Fibroblast of lung (primary cell): Measurements from ENCODE around the gene CNKSR3. TPM values are rescaled to one million over a fixed set of nuclear protein-coding genes. Genes with fewer than 3 reads are reported as not detected.

ENCODE experiments used
- DNase-seq, 2 donors: peaks; one replicate each; pipeline versions ENCODE4 v3.0.0 to v3.0.0-alpha.2; 2010; ENCODE audit warnings: low read depth in 2 of 2
- H2AFZ ChIP-seq: 2 replicates; pipeline ENCODE4 v1.5.1; 2012; ENCODE audit warnings: low read length, control low read depth, inconsistent platforms
- H3K27ac ChIP-seq: 2 replicates; pipeline ENCODE4 v1.5.1; 2011; ENCODE audit warnings: low read length, control low read depth; ENCODE audit not compliant: insufficient read depth
- H3K27me3 ChIP-seq: 2 replicates; pipeline ENCODE4 v1.5.1; 2011; ENCODE audit warnings: mild to moderate bottlenecking, low read length; ENCODE audit not compliant: control insufficient read depth, insufficient read depth
- H3K36me3 ChIP-seq: 2 replicates; pipeline ENCODE4 v1.5.1; 2011; ENCODE audit warnings: low read length; ENCODE audit not compliant: control insufficient read depth, insufficient read depth
- H3K4me1 ChIP-seq: 2 replicates; pipeline ENCODE4 v1.5.1; 2011; ENCODE audit warnings: low read length; ENCODE audit not compliant: control insufficient read depth, insufficient read depth; ENCODE audit errors: extremely low read depth
- H3K4me2 ChIP-seq: 2 replicates; pipeline ENCODE4 v1.5.1; 2011; ENCODE audit warnings: low read length, control low read depth; ENCODE audit not compliant: insufficient read depth; ENCODE audit errors: extremely low read depth
- H3K4me3 ChIP-seq, 4 experiments: fragments of 200-600 bp in 1 of 4; sonication (generic) in 1 of 4; replicated peaks in 1 of 4; 2 replicates each; pipeline ENCODE4 v1.5.1; 2011 to 2016; ENCODE audit warnings: low read length in 4 of 4, low read depth in 3 of 4, mild to moderate bottlenecking in 3 of 4, control low read depth in 2 of 4, inconsistent platforms in 1 of 4, mixed read lengths in 1 of 4; ENCODE audit not compliant: insufficient read depth in 1 of 4; ENCODE audit errors: control extremely low read depth in 1 of 4
- H3K79me2 ChIP-seq: 2 replicates; pipeline ENCODE4 v1.5.1; 2012; ENCODE audit warnings: mild to moderate bottlenecking, low read length, inconsistent platforms; ENCODE audit not compliant: control insufficient read depth, insufficient read depth
- H3K9ac ChIP-seq: 2 replicates; pipeline ENCODE4 v1.5.1; 2011; ENCODE audit warnings: mild to moderate bottlenecking, low read length, control low read depth; ENCODE audit not compliant: insufficient read depth
- H3K9me3 ChIP-seq: 2 replicates; pipeline ENCODE4 v1.5.1; 2012; ENCODE audit warnings: low read depth, low read length; ENCODE audit not compliant: control insufficient read depth, insufficient read depth
- H4K20me1 ChIP-seq: 2 replicates; pipeline ENCODE4 v1.5.1; 2011; ENCODE audit warnings: low read length; ENCODE audit not compliant: control insufficient read depth, insufficient read depth; ENCODE audit errors: extremely low read depth
- EZH2 ChIP-seq: IDR thresholded peaks from 2 replicates; pipeline ENCODE4 v1.5.1; 2012; ENCODE audit warnings: low read length, control low read depth, mild to moderate bottlenecking; ENCODE audit errors: missing control alignments
- polyA plus RNA-seq, 2 donors: library from polyadenylated mRNA; depleted of rRNA in 1 of 2; stranded (reverse) in 1 of 2; unstranded in 1 of 2; fragments of >200 nt; gene quantifications; 2 replicates each; pipeline ENCODE4 v1.2.1, GENCODE V29; 2011 to 2012; ENCODE audit warnings: missing spikeins in 1 of 2
- total RNA-seq: library from RNA; depleted of rRNA; stranded (reverse); fragments of >200 nt; gene quantifications from 2 replicates; pipeline ENCODE4 v1.2.1, GENCODE V29; 2014
- TF ChIP-seq, protein P1 (sequence below), 2 donors: IDR thresholded peaks in 1 of 2; conservative IDR thresholded peaks in 1 of 2; 1 replicate in 1 of 2; 2 replicates in 1 of 2; pipeline ENCODE4 v1.5.1; 2011 to 2012; ENCODE audit warnings: low read length in 2 of 2, control low read depth in 1 of 2, inconsistent platforms in 1 of 2, low read depth in 1 of 2, mild to moderate bottlenecking in 1 of 2

The CNKSR3 gene
- total and polyA plus RNA-seq, 2 donors (not counting 1 experiment from before 2014, with no cell fraction given), result 5.5 to 14.0 TPM

DNA sequence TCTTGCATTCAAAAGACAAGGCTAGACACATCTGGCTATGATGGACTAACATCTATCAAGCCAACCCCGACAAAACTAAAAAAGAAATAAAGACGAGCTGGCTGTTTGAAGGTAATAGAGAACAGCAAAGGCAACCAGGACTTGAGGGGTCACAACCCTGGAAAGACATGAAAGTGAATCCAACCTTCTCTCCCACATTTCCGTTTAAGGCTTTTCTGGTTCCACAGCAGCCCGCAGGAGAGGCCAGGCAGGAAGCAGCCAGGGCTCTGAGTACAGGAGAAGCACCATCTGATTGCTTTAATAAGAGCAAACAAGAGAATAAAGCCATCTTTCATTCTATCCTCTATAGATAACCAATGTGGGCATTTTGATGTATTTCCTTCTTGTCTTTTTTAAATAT lies 14.3 kb downstream of the CNKSR3 start:
- no peak overlapping the region for H2AFZ ChIP-seq
- H3K4me3 ChIP-seq, result no peak overlapping the region
- H3K27me3 ChIP-seq, result no peaks in the 10 kb centered on the region
- H4K20me1 ChIP-seq, result no peaks in the 10 kb centered on the region
- H3K36me3 ChIP-seq, result no peaks in the 10 kb centered on the region
- DNase-seq, result no peak
- TF ChIP-seq EZH2, result no peak
- TF ChIP-seq, protein P1, sequence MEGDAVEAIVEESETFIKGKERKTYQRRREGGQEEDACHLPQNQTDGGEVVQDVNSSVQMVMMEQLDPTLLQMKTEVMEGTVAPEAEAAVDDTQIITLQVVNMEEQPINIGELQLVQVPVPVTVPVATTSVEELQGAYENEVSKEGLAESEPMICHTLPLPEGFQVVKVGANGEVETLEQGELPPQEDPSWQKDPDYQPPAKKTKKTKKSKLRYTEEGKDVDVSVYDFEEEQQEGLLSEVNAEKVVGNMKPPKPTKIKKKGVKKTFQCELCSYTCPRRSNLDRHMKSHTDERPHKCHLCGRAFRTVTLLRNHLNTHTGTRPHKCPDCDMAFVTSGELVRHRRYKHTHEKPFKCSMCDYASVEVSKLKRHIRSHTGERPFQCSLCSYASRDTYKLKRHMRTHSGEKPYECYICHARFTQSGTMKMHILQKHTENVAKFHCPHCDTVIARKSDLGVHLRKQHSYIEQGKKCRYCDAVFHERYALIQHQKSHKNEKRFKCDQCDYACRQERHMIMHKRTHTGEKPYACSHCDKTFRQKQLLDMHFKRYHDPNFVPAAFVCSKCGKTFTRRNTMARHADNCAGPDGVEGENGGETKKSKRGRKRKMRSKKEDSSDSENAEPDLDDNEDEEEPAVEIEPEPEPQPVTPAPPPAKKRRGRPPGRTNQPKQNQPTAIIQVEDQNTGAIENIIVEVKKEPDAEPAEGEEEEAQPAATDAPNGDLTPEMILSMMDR (conservative IDR thresholded peaks at IDR 0.05 in 1 of 2, IDR thresholded peaks at IDR 0.05 in 1 of 2; ENCODE audit: low read depth in 1 of 2, low read length in 2 of 2), result no peak
- H3K9me3 ChIP-seq, result no peaks in the 10 kb centered on the region
- H3K9ac ChIP-seq, result no peak overlapping the region
- no peak overlapping the region for H3K4me2 ChIP-seq
- no peak overlapping the region for H3K27ac ChIP-seq
- peaks cover 26% of the 10 kb centered on the region for H3K79me2 ChIP-seq
- H3K4me1 ChIP-seq, result no peaks in the 10 kb centered on the region

DNA sequence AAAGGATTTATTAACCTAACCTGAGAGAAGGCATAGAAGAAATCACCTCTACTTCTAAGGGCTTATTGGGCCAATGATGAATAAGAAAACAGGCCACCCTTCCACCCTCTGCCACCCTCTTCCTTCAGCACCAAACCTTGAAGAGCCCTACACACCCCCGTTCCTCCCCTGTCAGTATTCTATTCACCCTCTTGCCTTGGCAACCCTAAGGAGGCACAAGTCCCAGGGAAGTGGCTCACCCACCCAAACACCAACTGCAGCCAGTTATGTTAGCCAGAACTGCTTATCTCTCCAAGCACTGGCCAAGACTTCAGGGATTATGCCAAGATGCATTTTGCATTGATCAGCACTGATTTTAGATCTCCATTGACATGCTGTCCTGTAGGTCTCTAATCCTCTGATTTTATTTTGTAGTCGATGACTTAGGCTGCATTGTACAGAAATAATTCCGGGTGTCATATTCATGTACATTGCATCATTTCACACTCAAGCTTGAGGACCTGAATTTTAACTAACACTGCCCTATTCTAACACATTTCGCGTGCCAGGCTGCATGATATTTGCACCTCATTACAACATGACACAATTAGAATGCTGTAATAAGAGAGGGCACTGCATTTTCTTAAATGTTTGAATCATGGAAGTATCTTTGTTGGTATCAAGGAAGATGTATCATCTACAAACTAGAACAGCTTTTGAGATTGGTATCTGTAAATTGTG lies 15.7 kb downstream of the CNKSR3 start:
- H4K20me1 ChIP-seq, result no peaks in the 10 kb centered on the region
- no peak for DNase-seq
- H3K4me1 ChIP-seq, result no peaks in the 10 kb centered on the region
- H3K79me2 ChIP-seq, result peaks cover 27% of the 10 kb centered on the region
- H2AFZ ChIP-seq, result no peak overlapping the region
- no peaks in the 10 kb centered on the region for H3K27me3 ChIP-seq
- H3K4me2 ChIP-seq, result no peak overlapping the region
- no peak overlapping the region for H3K4me3 ChIP-seq
- H3K36me3 ChIP-seq, result no peaks in the 10 kb centered on the region
- no peak overlapping the region for H3K27ac ChIP-seq
- no peak for TF ChIP-seq EZH2
- TF ChIP-seq, protein P1 (conservative IDR thresholded peaks at IDR 0.05 in 1 of 2, IDR thresholded peaks at IDR 0.05 in 1 of 2; ENCODE audit: low read depth in 1 of 2, low read length in 2 of 2), result no peak
- no peak overlapping the region for H3K9ac ChIP-seq
- H3K9me3 ChIP-seq, result no peaks in the 10 kb centered on the region

DNA sequence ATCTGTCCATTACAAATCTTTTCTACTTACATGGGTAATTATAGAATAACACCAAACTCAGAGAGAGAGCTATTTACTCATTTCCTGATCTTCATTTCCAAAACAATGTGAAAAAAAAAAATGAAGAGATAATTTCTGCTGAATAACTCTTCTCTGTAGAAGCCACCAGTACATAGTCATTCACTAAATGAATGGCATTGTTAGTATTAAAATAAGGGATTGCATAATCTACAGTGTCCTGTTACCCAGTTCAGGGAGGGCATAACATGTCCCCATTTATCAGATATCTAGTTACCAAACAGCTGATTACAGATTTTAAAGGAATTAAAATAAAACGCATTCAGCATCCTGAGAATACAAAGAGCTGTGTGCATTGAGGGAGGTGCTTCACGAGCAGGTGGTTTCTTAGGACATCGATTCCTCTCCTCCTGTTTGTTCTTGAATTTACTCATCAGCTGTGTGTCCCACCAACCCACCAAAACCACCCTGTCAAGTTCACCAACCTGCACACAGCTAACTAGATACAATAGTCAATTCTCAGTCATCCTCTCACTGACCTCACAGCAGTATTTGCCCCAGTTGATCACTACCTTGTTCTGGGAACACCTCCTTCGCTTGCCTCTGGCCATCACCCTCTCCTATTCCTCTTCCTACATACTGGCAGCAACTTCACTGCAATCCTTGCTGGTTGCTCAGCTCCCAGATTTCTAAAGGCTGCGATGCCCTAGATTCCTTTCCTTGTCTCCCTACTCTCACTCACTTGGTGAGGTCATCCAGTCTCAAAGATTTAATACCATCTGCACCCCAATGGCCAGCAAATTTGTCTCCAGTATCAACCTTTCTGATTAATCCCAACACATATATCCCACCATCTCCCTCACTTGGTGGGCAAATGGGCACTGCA lies 18.7 kb downstream of the CNKSR3 start:
- Histone ChIP-seq H3K9me3 (no peaks in the 10 kb centered on the region), H4K20me1 (no peaks in the 10 kb centered on the region), H3K27ac (no peak overlapping the region), H3K4me3 (no peak overlapping the region), H2AFZ (no peak overlapping the region), H3K4me1 (peaks cover 2% of the 10 kb centered on the region), H3K36me3 (no peaks in the 10 kb centered on the region), H3K4me2 (no peak overlapping the region), H3K27me3 (no peaks in the 10 kb centered on the region), H3K79me2 (peaks cover 30% of the 10 kb centered on the region), H3K9ac (no peak overlapping the region)
- TF ChIP-seq, protein P1 (conservative IDR thresholded peaks at IDR 0.05 in 1 of 2, IDR thresholded peaks at IDR 0.05 in 1 of 2; ENCODE audit: low read depth in 1 of 2, low read length in 2 of 2), result no peak
- TF ChIP-seq EZH2, result no peak
- peak in 1 of 2 donors; percentile 47 for DNase-seq
